Measurements from ENCODE around the gene PGPEP1.
"Not testable (repeated sequence)": the region's sequence is repeated elsewhere in the genome, so short reads cannot be mapped to it uniquely, and the experiment has no call there.

PGPEP1 gene

DNA sequence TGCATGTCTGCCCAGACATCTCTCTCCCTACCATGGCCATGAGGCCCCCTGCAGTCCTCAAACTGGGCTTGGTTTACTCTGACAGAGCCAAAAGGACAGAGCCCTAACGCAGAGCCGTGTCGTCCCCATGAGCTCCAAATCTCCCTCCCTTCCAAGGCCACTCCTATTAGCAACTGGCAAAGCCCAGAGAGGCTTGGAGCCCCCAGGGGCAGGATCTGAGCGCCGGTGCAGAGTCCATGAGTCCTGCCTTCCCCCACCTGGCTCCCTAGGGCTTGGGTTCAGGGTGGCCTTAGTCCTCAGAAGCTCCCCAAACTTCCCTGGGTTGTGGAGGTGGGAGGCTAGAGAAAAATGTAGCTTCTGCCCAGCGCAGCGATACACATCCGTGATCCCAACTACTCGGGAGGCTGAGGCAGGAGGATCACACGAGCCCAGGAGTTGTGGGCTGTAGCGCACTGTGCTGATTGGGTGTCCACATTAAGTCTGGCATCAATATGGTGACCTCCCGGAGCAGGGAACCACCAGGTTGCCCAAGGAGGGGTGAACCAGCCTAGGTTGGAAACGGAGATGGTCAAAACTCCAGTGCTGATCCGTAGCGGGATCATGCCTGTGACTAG, 7.4 kb upstream of the PGPEP1 start:
- DNase-seq, result no peak

- DNase-seq, result no peak
Measured at GRCh38 chr19:18333680-18334079, 6.7 kb upstream of the PGPEP1 start.

- no peak for DNase-seq
Measured at GRCh38 chr19:18336121-18336520, 4.3 kb upstream of the PGPEP1 start.

DNA sequence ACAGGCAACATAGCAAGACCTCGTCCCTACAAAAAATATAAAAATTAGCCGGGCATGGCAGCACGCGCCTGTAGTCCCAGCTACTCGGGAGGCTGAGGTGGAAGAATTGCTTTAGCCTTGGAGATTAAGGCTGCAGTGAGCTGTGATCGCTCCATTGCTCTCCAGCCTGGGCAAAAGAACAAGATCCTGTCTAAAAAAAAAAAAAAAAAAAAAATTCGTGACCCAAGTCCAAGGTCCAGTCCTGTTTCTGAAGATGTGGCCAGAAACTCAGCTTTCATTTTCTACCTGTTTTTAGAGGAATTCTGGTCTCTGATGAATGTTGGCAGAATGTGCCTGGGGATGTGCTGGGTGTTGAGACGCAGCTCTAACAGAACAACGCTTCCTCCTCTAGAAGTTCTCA, 1.9 kb upstream of the PGPEP1 start:
- no peak for DNase-seq

DNA sequence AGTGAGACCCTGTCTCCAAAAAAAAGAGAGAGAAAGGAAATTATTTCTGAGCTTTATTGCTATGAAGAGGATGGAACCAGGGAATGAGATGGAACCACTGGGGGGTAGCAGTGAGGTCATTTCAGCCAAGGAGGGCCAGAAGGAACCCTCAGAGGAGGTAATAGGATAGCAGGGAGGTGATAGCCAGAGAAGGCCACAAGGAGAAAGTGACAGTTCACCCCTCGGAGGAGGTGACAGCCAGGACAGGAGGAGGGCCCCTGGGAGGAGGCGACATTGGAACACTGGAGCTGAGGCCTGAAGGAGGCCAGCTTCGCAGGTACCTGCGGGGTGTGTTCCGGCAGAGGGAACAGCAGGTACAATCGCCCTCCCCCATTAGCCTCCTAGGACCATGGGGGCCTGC, 675 bp upstream of the PGPEP1 start:
- DNase-seq, result no peak

DNA sequence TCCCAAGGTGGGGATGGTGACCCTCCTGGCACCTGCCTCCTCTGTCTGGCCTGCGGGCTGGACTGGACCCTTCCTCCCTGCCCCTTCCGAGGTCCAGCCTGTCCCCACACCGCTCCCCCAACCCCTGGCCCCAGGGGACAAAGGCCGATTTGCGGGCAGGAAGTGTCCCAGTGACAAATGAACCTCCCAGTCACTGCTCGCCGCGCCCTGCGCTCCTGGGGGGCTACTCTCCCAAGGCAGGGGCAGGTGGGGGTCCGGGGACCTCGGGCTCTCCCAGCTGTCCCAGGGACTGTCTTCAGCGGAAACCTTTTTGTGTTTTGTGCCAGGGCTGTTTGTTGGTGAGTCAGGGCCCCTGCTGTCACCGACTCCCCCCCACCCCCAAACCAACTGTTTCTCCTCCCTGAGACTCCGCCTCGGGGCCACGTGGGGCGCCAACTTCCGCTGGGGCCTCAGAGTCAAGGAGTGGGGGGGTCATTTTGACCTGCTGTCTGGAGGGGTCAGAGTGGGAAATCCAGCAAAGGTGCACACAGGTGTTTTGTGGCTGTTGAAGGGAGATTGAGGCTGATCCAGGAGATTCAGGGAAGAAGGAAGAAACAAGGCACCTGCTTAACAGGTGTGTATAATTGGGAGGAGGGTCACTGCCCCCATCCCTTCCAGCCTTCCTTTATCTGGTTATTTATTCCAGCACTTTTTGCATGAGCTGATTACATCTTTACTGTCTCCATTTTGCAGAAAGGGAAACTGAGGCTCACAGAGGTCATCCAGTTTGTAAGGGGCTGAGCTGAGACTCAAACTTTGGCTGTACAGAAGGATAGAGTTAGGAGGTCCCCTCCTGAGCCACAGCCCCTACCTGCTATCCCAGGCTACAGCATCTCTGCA, 831 bp downstream of the PGPEP1 start:
- DNase-seq, result peak; percentile 29 to 58 (median 32)

DNA sequence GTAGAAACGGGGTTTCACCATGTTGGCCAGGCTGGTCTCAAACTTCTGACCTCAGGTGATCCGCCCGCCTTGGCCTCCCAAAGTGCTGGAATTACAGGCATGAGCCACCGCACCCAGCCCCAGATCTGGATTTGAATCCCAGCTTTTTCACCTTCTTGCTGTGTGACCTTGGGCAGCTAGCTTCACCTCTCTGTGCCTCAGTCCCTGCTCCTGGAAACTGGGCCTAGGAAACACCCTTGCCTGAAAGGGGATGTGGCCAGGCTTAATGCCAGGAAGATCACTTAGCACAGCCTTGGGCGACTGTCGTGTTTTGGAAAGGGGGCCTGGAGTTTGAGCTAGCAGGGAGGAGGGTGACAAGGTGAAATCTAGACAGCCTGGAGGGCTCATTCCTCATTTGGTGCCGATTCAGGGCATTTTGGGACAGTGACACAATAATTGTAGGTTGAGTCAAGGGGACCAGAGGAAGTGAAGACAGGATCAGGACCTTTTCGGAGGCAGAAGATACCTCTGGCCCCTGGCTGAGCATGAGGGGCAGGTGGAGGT, 1.8 kb downstream of the PGPEP1 start:
- no peak for DNase-seq

DNA sequence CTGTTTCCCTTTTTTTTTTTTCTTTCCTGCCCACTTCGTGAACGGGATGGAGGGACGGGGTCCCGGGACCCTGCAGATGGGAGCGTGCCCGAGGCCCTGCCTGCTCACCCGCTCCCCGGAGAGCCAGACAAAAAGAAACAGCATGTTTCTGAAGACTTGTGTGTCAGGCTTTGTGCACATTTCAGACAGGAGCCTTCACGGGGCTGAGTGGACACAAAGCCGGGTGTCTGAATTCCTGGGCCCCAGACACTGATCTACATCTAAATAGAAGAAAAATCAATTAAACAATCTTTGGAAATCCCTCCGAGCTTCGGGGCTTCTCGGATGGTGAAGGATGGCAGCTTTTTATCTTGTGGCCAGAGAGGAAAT, 4.2 kb downstream of the PGPEP1 start:
- no peak for DNase-seq

- no peak for DNase-seq
Measured at GRCh38 chr19:18345296-18345695, 4.9 kb downstream of the PGPEP1 start.

- DNase-seq, result no peak
Measured at GRCh38 chr19:18346091-18346490, 5.7 kb downstream of the PGPEP1 start.

DNA sequence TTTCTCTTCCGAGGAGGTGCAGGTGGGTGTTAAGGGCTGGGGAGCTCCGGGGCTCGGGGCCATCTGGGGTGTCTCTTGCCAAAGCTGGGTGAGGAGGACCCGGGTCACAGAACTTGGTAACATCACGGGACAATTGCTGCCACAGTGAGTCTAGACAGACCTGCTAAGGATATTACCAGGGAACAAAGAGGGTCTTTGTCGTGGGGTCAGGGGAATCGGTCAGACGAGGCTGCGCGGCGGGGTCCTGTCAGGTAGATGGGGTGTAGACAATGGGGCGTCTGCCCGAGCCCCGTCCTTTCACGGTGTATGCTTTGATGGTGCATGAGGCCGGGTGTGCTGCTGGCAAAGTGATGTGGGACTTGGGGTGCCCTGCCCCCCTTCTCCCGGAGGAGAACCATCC, 7.8 kb downstream of the PGPEP1 start:
- DNase-seq, result no peak

GRCh38 chr19:18348818-18349339, 8.5 kb downstream of the PGPEP1 start:
- DNase-seq, result not testable (repeated sequence)

- DNase-seq, result no peak
Measured at GRCh38 chr19:18349524-18350128, 9.2 kb downstream of the PGPEP1 start.

DNA sequence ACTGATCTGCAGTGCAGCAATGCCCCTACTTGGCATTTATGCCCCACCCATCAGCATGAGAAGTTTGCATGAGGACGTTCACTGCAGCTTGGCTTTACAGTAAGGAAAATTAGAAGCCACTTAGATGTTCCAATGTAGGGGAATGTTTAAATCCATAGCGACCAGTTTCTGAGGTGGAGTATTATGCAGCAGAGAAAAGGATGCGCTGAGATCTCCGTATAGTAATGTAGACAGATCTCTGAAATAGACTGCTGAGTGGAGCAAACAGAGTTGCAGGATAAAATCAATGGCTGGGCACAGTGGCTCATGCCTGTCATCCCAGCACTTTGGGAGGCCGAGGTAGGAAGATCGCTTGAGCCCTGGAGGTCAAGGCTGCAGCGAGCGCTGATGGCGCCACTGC, 10.1 kb downstream of the PGPEP1 start:
- DNase-seq, result no peak

- DNase-seq, result no peak
Measured at GRCh38 chr19:18351544-18351943, 11.1 kb downstream of the PGPEP1 start.

DNA sequence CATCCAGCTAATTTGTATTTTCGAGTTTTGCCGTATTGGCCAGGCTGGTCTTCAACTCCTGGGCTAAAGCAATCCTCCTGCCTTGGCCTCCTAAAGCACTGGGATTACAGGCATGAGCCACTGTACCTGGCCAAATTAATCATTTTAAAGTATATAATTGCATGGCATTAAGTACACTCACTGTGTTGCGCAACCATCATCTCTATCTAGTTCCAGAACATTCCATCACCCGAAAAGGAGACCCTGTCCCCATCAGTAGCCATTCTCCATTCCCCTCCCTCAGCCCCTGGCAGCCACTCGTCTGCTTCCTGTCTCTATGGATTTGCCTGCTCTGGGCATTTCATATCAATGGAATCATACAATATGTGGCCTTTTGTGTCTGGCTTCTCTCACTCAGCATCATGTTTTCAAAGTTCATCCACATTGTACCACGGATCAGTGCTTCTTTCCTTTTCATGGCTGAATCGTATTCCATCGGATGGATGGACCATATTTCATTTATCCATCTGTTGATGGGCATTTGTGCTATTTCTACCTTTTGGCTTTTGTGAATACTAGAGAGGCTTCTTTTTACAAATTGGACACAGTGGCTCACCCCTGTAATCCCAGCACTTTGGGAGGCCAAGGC, 13.1 kb downstream of the PGPEP1 start:
- DNase-seq, result no peak

DNA sequence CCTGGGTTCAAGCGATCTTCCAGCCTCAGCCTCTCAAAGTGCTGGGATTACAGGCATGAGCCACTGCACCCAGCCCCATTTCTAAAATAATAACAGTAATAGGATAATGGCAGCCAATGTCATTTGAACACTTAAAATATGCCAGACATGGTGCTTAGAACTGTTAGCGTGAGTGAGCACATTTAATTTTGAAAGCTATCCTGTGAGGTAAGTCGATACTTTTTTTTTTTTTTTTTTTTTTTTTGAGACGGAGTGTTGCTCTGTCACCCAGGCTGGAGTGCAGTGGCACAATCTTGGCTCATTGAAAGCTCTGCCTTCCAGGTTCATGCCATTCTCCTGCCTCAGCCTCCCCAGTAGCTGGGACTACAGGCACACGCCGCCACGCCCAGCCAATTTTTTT, 14.3 kb downstream of the PGPEP1 start:
- DNase-seq, result not testable (repeated sequence)

DNA sequence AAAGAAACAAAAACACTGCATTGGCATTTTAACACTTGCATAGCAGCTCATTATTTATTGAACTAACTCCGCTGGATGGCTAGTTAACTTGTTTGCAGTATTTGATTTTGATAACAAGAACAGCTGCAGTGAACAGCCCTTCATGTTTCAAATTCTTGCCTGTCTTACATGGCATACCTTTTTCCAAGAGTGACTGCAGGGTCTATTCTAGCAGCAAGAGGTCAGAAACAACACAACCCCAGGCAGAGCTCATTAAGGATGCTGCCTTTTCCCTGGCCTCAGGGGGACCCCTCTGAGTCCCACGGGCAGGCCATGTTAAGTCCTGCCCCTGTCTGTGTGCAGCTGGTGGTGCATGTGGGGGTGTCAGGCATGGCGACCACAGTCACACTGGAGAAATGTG, 16.6 kb downstream of the PGPEP1 start:
- no peak for DNase-seq

- no peak for DNase-seq
Measured at GRCh38 chr19:18361646-18362045, 21.2 kb downstream of the PGPEP1 start.

- DNase-seq, result no peak
Measured at GRCh38 chr19:18362934-18363542, 22.6 kb downstream of the PGPEP1 start.

GRCh38 chr19:18363787-18364186, 23.4 kb downstream of the PGPEP1 start:
- DNase-seq, result no peak

DNA sequence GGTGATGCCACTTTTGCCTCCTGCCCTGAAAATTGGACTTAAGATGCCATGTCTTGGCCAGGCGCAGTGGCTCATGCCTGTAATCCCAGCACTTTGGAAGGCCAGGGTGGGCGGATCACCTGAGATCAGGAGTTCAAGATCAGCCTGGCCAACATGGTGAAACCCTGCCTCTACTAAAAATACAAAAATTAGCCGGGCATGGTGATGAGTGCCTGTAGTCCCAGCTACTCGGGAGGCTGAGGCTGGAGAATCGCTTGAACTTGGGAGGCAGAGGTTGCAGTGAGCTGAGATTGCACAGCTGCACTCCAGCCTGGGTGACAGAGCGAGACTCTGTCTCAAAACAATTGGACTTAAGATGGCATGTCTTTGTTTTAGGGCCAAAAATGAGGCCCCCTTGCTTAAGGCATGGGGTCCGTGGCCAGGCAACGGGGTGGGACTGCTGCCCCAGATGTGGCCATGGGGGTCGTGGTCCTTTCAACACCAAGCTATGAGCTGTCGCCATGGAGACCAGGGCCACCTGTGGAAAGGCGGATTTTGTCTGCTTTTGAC, 24.0 kb downstream of the PGPEP1 start:
- not testable (repeated sequence) for DNase-seq

Data from stimulated activated naive CD4-positive, alpha-beta T cell (primary cell).